Activated CD8-positive, alpha-beta memory T cell treated with anti-CD3 and anti-CD28 coated beads, Interleukin-2, amount 50 U/mL, for 24 hours (primary cell): ENCODE data around the gene CACNA1B.
"Not testable (repeated sequence)": the region's sequence is repeated elsewhere in the genome, so short reads cannot be mapped to it uniquely, and the experiment has no call there.

Experiments used
- DNase-seq: peaks from one replicate; pipeline ENCODE4 v3.0.0-alpha.2; 2020; ENCODE audit errors: extremely low read depth

CACNA1B gene

DNA sequence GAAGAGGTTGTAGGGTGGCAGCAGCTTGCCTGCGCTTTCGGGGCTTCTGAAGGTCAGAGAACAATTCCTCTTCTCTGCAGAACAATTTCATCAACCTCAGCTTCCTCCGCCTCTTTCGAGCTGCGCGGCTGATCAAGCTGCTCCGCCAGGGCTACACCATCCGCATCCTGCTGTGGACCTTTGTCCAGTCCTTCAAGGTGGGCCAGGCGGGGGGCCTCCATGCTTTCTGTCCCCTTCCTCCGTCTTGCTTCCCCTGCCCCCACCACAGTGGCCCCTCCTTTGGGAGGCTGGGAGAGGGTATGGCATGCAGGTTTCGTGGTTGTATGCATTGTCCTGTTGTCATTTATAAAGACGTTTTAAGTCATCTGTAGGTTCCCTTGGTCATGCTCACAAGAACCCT lies 195.8 kb downstream of the CACNA1B start:
- DNase-seq: no peak

DNA sequence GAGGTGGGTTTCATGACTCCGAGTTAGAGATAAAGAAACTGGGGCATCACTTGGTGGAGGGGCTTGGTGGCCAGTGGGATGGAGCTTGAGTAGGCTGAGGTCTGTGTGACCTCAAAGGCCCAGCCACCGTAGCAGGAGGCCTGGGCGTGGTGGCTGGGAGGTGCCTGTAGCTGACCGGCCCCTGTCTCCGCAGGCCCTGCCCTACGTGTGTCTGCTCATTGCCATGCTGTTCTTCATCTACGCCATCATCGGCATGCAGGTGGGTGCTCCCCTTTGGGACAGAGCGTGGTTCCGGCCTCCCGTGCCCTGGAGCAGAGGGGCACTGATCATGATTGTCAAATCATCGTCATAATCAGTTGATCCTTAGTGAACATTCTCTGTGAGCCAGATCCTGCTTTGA lies 196.2 kb downstream of the CACNA1B start:
- no peak for DNase-seq

DNA sequence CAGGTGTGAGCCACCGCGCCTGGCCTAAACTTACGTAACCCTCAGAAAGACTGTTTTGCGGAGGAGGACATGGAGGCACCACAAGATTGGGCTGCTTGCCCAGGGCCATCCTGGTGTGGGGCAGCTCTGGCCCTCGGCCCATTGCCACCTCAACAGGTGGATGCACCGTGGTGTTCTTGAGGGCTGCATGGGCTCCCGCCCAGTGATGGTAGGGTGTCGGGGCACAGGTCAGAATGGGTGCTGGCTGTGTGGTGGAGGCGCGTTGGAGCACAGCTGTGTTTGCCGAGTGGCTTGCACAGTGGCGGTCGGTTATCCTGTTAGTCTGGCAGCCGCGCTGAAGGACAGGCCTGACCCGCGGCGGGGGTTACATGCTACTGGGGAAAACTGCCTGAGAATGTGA lies 196.9 kb downstream of the CACNA1B start:
- no peak for DNase-seq

DNA sequence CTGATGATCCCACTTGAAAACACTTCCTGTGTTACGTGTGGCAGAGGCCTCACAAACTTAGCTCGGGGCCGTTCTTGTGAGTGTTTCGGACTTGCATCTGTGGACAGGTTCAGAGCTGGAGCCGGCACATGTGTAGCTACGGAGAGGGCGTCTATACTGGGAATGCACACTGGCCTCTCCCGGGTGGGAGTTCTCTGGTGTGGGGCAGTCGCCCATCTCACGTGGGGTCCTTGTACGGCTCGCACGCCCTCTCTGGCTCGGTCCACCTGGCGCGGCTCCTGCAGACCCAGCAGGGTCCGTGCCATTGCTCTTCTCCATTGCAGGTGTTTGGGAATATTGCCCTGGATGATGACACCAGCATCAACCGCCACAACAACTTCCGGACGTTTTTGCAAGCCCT lies 197.9 kb downstream of the CACNA1B start:
- no peak for DNase-seq

DNA sequence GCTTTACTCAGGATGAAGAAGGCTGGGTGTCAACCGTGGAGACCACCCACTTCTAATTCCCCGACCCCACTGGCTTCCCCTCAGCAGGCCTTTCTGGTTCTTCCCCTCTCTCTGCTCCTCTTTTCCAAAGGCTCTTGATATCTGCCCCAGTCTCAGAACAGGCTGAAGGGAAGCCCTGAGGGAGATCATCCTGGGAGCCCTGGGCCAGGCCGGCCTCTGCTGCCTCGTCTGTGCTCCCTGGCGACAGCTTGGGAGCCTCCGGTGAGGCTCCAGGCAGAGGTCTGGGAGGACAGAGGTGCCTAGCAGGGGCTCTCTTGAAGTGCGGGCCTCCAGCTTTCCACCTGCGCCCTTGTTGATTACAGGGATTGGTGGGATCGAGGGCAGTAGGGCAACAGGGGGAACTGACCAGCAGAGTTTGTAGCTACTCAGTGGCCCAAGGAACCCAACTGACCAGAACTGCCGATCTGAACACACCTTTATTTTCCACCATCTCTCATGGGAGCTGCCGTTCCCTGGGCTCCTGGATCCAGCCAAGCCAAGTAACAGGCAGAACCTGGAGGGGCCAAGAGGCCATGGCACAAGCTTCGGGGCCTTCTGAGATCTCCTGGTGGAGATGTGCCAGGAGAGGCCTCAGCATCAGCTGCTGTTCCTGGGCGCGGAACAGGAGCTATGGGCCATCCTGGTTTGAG lies 198.5 kb downstream of the CACNA1B start:
- no peak for DNase-seq

DNA sequence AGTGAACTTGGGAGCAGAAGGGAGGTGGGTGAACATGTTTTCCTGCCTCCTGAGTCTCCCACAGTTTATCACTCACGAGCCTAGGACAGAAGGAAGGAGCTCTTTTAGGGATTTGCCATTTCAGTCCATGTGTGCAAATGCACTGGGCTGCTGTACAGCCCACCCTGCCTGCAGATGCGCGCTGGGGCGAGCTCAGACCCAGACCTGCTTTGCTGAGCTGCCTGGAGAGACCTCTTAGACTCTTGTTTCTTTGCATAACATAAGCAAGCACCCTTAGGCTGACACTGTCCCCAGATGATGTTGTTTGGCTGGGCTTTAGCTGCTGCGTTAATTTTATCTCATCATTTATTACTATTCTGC lies 199.0 kb downstream of the CACNA1B start:
- DNase-seq: no peak

DNA sequence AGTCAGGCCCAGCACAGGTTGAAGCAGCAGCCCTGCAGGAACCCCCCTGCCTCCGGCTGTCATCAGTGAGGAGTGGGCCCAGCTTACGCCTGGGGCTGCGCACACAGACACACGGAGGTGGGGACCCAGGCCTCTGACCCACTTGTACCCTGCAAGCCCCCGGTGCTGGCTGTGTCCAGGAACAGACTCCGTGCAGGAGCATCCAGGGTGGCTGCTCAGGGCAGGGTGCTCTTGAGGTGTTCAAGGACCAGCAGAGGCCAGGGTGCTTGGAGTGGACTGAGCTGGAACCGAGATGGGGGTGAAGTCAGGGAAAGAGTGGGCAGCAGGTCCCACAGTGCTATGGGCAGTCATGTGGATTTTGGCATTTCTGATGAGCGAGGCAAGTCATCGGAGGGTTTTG lies 199.5 kb downstream of the CACNA1B start:
- DNase-seq: no peak

DNA sequence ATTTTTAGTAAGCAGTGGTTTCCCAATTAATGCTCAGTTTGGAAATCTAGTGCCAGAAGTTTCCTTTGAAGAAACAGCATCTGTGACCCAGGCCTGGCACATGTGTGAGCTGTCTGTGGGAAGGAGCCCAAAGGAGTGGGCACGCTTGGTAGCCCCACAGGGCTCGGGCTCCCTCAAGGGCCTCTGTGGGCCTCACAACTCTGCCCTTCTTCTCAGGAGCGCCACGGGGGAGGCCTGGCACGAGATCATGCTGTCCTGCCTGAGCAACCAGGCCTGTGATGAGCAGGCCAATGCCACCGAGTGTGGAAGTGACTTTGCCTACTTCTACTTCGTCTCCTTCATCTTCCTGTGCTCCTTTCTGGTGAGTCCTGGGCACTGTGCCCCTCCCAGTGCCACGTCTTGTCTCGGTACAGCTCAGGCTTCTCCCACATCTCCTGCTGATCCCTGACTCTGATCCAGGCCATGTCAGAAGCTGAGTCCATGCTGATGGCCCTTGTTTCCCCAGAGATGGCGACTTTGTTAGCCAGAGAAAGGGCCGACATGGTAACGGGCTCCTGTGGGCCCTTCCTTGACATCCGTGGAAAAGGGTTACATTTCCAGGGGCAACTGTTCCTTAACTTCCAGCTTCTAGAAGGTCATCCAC lies 200.4 kb downstream of the CACNA1B start:
- DNase-seq: no peak

DNA sequence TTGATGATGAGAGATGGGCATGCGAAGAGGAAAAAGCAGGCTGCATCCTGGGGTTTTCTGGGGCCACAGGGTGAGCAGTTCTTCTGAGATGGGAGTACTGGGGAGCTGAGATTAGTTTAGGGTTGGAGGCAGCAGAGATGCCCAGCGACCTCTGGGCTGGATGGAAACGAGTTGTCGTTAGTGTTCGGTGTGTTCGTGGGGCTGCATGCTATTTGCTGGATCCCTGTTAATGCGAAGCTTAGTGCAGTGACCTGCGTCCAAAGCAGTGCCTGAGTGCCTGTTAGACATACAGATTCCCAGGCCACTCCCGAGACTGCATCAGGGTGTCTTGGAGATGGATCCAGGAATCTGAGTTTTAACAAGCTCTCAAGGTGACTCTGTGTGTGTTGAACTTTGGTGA lies 201.3 kb downstream of the CACNA1B start:
- no peak for DNase-seq

DNA sequence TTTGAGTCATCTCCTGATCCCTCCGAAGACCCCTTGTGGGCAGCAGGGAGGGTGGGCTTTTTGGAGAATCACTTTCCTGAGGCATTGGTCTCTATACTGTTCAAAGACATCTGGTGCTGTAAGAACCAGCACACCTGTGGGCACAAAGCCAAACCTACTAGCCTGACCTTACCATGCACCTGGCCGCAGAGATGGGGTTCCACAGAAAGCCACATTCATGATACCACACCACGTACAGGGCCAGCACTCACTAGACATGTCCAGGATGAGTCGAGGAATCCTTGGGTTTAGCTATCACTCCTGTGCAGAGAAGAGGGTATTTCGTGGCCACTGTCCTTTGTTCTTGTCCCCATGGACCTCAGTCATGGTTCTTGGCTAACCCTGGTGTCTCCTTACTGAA lies 203.4 kb downstream of the CACNA1B start:
- no peak for DNase-seq

DNA sequence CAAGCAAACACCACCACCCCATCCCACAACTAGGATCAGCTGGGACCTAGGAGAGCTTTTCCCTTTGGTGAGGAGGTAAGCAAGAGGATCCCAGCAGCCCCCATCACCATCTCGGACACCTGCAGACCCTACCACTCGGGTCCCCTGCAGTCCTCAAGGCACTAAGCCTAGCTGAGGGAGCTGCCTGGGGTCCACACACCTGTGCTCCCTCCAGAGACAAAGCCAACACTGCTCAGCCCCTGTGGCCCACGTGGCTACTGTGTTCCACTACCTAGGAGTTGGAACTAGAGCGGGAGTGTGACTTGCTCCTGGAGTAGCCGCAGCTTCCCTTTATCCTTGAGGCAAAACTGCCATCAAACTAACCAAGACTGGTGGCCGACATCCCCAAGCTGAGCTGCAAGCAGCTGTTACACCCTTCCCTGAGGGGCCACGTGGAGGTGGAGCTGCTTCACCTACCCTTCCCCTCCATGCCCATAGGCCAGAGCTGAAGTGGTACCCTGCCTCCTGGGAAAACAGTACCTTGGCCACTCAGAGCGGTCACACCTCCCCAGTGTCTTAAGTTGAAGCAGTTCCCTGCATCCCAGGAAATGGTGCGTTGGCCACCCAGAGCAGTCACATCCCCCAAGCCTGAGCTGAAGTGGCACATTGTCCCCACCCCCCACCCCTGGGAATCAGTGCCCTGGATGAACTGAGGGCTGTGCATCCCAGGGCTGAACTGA lies 205.5 kb downstream of the CACNA1B start:
- no peak for DNase-seq

DNA sequence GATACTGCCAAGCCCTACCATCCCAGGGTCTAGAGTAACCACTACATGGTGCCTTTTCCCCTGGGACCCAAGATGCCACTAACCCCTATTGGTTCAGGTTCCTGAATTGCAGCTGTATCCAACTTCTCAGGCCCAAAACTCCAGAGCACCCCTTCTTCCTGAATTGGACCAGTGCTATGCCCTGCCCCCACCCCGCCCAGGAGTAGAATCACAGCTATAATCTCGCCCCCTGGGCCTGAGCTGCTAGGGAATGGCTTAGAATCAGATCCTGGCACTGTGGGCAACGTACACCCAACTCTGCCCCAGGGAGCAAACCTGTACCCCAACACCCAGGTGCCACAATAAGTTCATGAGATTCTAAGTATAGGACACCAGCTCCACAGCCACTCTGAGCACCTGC lies 206.3 kb downstream of the CACNA1B start:
- DNase-seq: no peak

DNA sequence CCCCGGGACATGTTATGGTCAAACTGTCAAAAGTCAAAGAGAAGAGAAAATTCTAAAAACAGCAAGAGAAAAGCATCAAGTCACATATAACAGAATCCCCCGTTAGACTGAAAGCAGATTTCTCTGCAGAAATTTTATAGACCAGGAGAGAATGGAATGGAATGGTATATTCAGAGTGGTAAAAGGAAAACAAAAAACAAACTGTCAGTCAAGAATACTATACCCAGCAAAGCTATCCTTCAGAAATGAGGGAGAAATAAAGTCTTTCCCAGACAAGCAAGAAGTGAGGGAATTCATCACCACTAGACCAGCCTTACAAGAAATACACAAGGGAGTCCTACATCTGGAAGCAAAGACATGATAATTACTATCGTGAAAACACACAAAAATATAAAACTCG lies 208.0 kb downstream of the CACNA1B start:
- DNase-seq: no peak

DNA sequence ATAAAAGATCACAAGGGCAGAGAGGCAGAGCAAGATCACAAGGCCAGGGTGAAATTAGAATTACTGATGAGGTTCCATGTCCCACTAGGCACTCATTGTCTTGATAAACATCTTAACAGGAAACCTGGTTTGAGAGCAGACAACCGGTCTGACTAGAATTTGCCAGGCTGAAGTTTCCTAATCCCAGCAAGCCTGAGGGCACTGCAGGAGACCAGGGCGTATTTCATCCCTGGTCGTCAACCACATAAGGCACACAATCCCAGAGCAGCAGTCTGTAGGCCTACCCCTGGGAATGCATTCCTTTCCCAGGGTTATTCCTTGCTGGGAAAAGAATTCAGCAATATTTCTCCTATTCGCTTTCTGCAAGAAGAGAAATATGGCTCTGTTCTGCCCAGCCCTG lies 214.5 kb downstream of the CACNA1B start:
- DNase-seq: not testable (repeated sequence)

DNA sequence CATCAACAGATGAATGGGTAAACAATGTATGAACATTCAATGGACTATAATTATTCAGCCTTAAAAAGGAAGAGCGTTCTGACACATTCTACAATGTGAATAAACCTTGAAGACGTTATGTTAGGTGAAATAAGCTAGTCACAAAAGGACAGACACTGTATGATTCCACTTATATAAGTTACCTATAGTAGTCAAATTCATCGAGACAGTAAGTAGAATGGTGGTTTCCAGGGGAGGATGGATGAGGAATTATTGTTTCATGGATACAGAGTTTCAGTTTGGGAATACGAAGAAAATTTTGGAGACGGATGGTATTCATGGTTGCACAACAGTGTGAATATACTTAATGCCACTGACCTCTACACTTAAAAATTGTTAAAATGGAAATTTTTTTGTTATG lies 216.4 kb downstream of the CACNA1B start:
- DNase-seq: no peak

DNA sequence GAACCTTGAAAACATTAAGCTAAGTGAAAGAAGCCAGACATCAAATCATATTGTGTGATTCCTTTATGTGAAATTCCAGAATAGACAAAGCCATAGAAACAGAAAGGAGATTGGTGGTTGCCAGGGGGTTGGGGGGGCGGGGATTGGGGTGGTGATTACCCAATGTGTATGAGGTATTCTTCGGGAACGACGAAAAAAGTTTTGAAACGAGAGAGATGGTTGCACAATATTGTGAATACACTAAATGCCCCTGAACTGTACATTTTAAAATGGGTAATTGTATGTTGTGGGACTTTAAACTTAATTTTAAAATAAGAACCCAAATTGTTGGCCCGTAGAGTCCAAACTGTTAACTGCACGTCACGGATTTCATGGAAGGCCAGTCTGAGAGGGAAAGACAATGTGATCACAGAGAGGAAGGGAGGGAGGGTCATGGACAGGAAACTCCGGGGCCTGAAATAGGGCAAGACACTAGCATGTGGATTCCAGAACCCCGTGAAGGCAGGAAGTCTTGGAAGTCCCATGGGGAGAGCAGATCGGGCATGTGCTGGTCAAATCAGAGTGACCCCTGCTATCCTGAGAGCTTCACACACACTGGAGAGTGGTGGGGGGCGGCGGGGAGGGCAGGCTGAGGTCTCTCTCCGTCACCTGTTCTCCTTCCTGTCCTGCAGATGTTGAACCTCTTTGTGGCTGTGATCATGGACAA lies 218.4 kb downstream of the CACNA1B start:
- no peak for DNase-seq

DNA sequence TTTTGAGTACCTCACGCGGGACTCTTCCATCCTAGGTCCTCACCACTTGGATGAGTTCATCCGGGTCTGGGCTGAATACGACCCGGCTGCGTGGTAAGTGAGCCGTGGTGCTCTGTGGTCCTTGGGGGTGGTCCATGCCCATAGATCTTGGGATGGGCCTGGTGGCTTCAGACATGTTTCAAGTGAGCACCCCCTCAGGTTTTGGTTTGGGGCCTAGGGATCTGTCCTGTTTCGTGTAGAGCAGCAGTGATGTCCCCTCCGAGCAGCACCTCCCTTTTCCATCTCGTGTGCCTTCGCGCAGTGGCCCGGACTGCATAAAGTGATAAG lies 218.9 kb downstream of the CACNA1B start:
- no peak for DNase-seq

DNA sequence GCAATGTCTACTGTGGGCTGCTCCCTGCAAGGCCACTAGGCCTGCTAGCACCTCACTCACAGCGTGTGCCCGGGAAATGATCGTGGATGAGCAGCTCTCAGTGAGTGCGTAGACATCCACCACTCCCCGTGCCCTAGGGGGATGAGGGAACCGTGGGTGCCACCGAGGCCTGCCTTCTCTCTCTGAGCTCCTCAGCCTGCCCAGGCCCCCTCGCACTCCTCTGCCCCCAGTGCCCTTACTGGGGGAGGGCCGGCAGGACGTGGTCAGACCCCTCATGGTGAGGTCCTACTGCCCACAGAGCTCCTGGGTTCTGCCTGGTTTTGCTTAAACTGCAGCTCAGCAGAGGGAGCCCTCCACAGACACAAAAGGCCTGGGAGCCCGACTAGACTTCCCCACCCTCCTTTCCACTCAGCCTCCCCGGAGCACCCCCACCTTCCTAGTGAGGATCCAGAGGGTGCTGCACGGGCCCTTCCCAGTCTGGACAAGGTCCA lies 220.0 kb downstream of the CACNA1B start:
- no peak for DNase-seq

DNA sequence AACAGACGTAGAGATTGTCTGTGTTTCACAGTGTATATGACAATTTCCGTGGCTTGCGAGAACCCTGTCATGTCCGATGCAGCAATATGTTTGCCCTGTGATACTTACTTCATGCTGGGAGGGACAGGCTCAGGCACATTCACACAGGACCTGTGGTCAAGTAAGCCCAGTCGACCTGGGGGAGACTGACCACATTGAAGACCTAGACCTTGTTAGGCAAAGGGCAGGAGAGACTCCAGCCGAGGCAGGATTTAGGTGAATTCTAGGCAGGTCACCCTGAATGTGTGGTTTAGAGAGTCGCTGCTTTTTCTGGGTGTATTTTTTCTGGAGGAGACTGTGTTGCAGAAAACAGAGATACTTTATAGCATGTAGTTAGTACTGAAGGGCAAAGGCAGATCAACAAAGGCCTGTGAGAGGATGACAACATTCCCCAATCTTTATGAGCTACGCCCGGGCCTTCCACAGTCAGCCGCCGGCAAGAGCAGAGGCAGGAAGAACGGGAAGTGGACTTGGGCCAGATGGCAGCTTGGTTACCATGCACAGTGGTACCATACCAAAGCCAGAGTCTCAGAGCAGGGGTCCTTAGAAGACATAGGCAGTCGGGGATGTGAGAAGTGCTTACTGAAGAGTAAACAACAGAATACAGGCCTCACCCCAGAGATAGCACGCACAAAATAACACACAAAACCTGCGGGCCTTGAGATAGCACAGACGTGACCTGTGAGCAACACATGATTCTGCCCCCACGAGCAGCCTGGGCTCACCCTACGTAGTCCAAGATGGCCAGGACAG lies 220.7 kb downstream of the CACNA1B start:
- no peak for DNase-seq

DNA sequence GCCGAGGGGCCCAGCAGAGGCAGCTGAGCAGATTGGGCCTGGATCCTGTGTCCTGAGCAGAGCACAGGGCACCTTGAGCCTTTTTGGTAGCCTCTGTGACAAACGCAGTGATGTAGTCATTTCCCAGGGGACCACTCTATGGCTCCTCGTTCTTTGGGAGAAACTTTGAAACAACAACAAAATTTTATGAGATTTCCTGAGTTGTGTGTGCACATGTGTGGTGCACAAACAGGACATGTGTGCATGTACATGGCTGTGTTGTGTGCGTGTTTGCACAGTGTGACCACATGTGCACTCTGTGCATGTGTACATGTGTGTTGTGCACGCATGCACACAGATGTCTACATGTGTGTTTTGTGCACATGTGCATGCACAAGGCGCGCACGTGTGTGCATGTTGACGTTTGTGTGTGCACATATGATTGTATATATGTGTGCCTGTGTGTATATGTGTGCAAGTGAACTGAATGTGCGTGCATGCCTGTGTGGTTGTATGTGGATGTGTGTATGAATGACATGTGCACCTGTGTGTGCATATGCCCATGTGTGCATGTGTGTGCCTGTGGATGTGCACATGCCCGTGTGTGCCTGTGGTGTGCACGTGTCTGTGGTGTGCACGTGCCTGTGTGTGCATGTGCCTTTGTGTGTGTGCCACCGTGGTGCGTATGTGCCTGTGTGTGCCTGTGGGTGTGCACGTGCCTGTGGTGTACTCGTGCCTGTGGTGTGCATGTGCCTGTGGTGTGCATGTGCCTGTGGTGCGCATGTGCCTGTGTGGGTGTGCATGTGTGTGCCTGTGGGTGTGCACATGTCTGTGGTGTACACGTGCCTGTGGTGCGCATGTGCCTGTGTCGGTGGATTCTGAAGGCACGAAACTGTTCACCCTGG lies 221.6 kb downstream of the CACNA1B start:
- DNase-seq: no peak
